Activated naive CD4-positive, alpha-beta T cell (primary cell): Measurements from ENCODE around the gene FARS2.
"Not testable (repeated sequence)": the region's sequence is repeated elsewhere in the genome, so short reads cannot be mapped to it uniquely, and the experiment has no call there.

Source experiments
- DNase-seq, 4 experiments: peaks; one replicate each; lab custom pipeline; 2025; lab: John Stamatoyannopoulos, UW

FARS2 gene

GRCh38 chr6:5636210-5637030 is 375.1 kb downstream of the FARS2 start:
- DNase-seq: no peak

GRCh38 chr6:5637714-5638113 is 376.4 kb downstream of the FARS2 start:
- no peak for DNase-seq

- DNase-seq: no peak
These were observed 377.4 kb downstream of the FARS2 start for GRCh38 chr6:5638666-5639065.

- no peak for DNase-seq
These were observed 377.9 kb downstream of the FARS2 start for GRCh38 chr6:5639193-5639592.

GRCh38 chr6:5640614-5641013 is 379.3 kb downstream of the FARS2 start:
- DNase-seq: no peak

GRCh38 chr6:5644523-5645185 is 383.3 kb downstream of the FARS2 start:
- no peak for DNase-seq

GRCh38 chr6:5645328-5646290 is 384.3 kb downstream of the FARS2 start:
- no peak for DNase-seq

GRCh38 chr6:5652406-5653137 is 391.3 kb downstream of the FARS2 start:
- DNase-seq: no peak

GRCh38 chr6:5653801-5654200 is 392.5 kb downstream of the FARS2 start:
- DNase-seq: no peak

GRCh38 chr6:5656226-5656625 is 394.9 kb downstream of the FARS2 start:
- DNase-seq: no peak

- DNase-seq: not testable (repeated sequence)
These were observed 395.4 kb downstream of the FARS2 start for GRCh38 chr6:5656695-5657094.

GRCh38 chr6:5657684-5658430 is 396.5 kb downstream of the FARS2 start:
- no peak for DNase-seq

GRCh38 chr6:5659467-5659866 is 398.2 kb downstream of the FARS2 start:
- DNase-seq: no peak

- no peak for DNase-seq
These were observed 399.5 kb downstream of the FARS2 start for GRCh38 chr6:5660772-5661171.

- DNase-seq: no peak
These were observed 401.5 kb downstream of the FARS2 start for GRCh38 chr6:5662797-5663196.

GRCh38 chr6:5663259-5663658 is 401.9 kb downstream of the FARS2 start:
- DNase-seq: no peak

- no peak for DNase-seq
These were observed 402.4 kb downstream of the FARS2 start for GRCh38 chr6:5663739-5664138.

GRCh38 chr6:5664149-5664548 is 402.8 kb downstream of the FARS2 start:
- no peak for DNase-seq

- DNase-seq: peak in 2 of 4 experiments; percentile 11 to 15
These were observed 403.9 kb downstream of the FARS2 start for GRCh38 chr6:5665173-5665572.

- DNase-seq: no peak
These were observed 404.4 kb downstream of the FARS2 start for GRCh38 chr6:5665667-5666066.

GRCh38 chr6:5666695-5667094 is 405.4 kb downstream of the FARS2 start:
- no peak for DNase-seq
